Neural progenitor cell (in vitro differentiated cells): ENCODE results near the gene FYN.

Experiments
- EZH2 ChIP-seq: fragments of 200-600 bp; sonication (generic); IDR thresholded peaks from 2 replicates; pipeline ENCODE4 v1.6.1; 2017; ENCODE audit warnings: antibody characterized with exemption, mild to moderate bottlenecking, moderate library complexity
- TF ChIP-seq, protein P1 (sequence below): fragments of 200-600 bp; sonication (generic); IDR thresholded peaks from 2 replicates; pipeline ENCODE4 v1.5.1; 2017; ENCODE audit warnings: antibody characterized with exemption, mild to moderate bottlenecking

DNA sequence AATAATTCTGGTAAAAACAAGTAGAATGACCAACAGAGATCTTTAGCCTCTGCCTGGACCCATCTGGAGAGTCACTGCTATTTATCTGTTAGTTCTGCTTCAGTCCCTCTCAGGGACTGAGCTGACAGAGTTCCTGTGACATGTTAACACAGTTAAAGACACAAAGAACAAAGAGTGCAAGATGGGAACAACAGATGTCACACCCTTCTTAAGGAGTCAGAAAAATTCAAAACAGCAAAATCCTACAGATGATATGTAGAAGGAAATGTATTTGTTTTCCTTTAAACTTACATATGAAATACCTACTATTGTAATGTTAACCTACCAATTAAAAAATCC, 102.2 kb downstream of the FYN start:
- TF ChIP-seq, protein P1, sequence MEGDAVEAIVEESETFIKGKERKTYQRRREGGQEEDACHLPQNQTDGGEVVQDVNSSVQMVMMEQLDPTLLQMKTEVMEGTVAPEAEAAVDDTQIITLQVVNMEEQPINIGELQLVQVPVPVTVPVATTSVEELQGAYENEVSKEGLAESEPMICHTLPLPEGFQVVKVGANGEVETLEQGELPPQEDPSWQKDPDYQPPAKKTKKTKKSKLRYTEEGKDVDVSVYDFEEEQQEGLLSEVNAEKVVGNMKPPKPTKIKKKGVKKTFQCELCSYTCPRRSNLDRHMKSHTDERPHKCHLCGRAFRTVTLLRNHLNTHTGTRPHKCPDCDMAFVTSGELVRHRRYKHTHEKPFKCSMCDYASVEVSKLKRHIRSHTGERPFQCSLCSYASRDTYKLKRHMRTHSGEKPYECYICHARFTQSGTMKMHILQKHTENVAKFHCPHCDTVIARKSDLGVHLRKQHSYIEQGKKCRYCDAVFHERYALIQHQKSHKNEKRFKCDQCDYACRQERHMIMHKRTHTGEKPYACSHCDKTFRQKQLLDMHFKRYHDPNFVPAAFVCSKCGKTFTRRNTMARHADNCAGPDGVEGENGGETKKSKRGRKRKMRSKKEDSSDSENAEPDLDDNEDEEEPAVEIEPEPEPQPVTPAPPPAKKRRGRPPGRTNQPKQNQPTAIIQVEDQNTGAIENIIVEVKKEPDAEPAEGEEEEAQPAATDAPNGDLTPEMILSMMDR, result no peak
- TF ChIP-seq EZH2, result no peak
